ENCODE data around the gene HGFAC.

- no peak for TF ChIP-seq CTCF (IDR thresholded peaks at IDR 0.05)
- no peak for TF ChIP-seq POLR2A (IDR thresholded peaks at IDR 0.05)
Measured at GRCh38 chr4:3487861-3488260, 46.1 kb downstream of the HGFAC start.
